HEK293 (cell line): ENCODE results near the gene RGS5.
A peak's percentile ranks its signal among the peaks of the same experiment; 100 is the strongest.

Experiments used
- CTCF ChIA-PET: fragments of 350-600 bp; formaldehyde crosslinking; extraction: SDS; loops from one replicate; lab custom pipeline; 2021; ENCODE audit warnings: antibody characterized with exemption; lab: Yijun Ruan, JAX
- POLR2A ChIA-PET: fragments of 300-600 bp; formaldehyde crosslinking; extraction: SDS; loops from one replicate; lab custom pipeline; 2020; ENCODE audit warnings: antibody characterized with exemption, inconsistent platforms; lab: Yijun Ruan, JAX
- H3K27ac ChIP-seq: fragments of 200-500 bp; sonication (Bioruptor generic); 2 replicates; pipeline ENCODE4 v1.5.1; 2014; ENCODE audit warnings: low read depth, low read length, control low read depth, inconsistent platforms; ENCODE audit errors: extremely low read depth
- H3K36me3 ChIP-seq, 2 experiments: fragments of 200-500 bp in 1 of 2; sonication (Bioruptor generic) in 1 of 2; 1 replicate in 1 of 2; 2 replicates in 1 of 2; pipeline ENCODE4 v1.5.1; 2014 to 2017; ENCODE audit warnings: inconsistent platforms in 2 of 2, low read length in 2 of 2; ENCODE audit not compliant: control insufficient read depth in 2 of 2, insufficient read depth in 1 of 2
- H3K4me1 ChIP-seq: fragments of 200-500 bp; sonication (Bioruptor generic); 2 replicates; pipeline ENCODE4 v1.5.1; 2014; ENCODE audit warnings: mild to moderate bottlenecking, low read length, inconsistent platforms; ENCODE audit not compliant: control insufficient read depth, insufficient read depth
- H3K4me3 ChIP-seq: 2 replicates; pipeline ENCODE4 v1.5.1; 2011; ENCODE audit warnings: low read depth, mild to moderate bottlenecking, control low read depth, low read length, moderate library complexity
- H3K9me3 ChIP-seq: fragments of 200-500 bp; sonication (Bioruptor generic); 2 replicates; pipeline ENCODE4 v1.5.1; 2014; ENCODE audit warnings: low read depth, low read length, inconsistent platforms; ENCODE audit not compliant: control insufficient read depth, insufficient read depth
- CTCF ChIP-seq: fragments of 450-650 bp; formaldehyde crosslinking; IDR thresholded peaks from 2 replicates; pipeline ENCODE4 v1.5.1; 2016; ENCODE audit warnings: missing biosample characterization, missing genetic modification characterization
- HOXA7 ChIP-seq: sonication (generic); formaldehyde crosslinking; IDR thresholded peaks from 2 replicates; pipeline ENCODE4 v1.8.1; 2022; ENCODE audit warnings: missing genetic modification reagents, borderline replicate concordance
- RBAK ChIP-seq: fragments of 450-650 bp; formaldehyde crosslinking; IDR thresholded peaks from 2 replicates; pipeline ENCODE4 v1.5.1; 2016; ENCODE audit warnings: missing biosample characterization, missing genetic modification characterization
- TCF7L2 ChIP-seq: IDR thresholded peaks from 2 replicates; pipeline ENCODE4 v1.6.1; 2011; ENCODE audit warnings: low read depth, mild to moderate bottlenecking, inconsistent platforms, low read length, moderate library complexity, borderline replicate concordance
- ZBTB44 ChIP-seq: fragments of 450-650 bp; IDR thresholded peaks from 2 replicates; pipeline ENCODE4 v1.5.1; 2018; ENCODE audit warnings: missing biosample characterization, mild to moderate bottlenecking, missing genetic modification characterization
- ZIC2 ChIP-seq: fragments of 450-650 bp; formaldehyde crosslinking; IDR thresholded peaks from 2 replicates; pipeline ENCODE4 v1.5.1; 2016; ENCODE audit warnings: missing biosample characterization, missing genetic modification characterization
- ZNF138 ChIP-seq: fragments of 450-650 bp; formaldehyde crosslinking; IDR thresholded peaks from 2 replicates; pipeline ENCODE4 v1.5.1; 2016; ENCODE audit warnings: missing biosample characterization, missing genetic modification characterization, borderline replicate concordance
- ZNF140 ChIP-seq: fragments of 450-650 bp; formaldehyde crosslinking; IDR thresholded peaks from 2 replicates; pipeline ENCODE4 v1.5.1; 2016; ENCODE audit warnings: missing biosample characterization, missing genetic modification characterization
- ZNF2 ChIP-seq: fragments of 450-650 bp; formaldehyde crosslinking; IDR thresholded peaks from 2 replicates; pipeline ENCODE4 v1.5.1; 2016; ENCODE audit warnings: missing biosample characterization, missing genetic modification characterization
- ZNF211 ChIP-seq: fragments of 450-650 bp; formaldehyde crosslinking; IDR thresholded peaks from 2 replicates; pipeline ENCODE4 v1.5.1; 2016; ENCODE audit warnings: low read depth, missing biosample characterization, missing genetic modification characterization
- ZNF335 ChIP-seq: fragments of 450-650 bp; formaldehyde crosslinking; conservative IDR thresholded peaks from 2 replicates; pipeline ENCODE4 v1.5.1; 2016; ENCODE audit warnings: missing biosample characterization, missing genetic modification characterization
- ZNF518A ChIP-seq: fragments of 450-650 bp; formaldehyde crosslinking; conservative IDR thresholded peaks from 2 replicates; pipeline ENCODE4 v1.5.1; 2016; ENCODE audit warnings: low read depth, missing biosample characterization, missing genetic modification characterization
- ZNF548 ChIP-seq: fragments of 450-650 bp; formaldehyde crosslinking; IDR thresholded peaks from 2 replicates; pipeline ENCODE4 v1.5.1; 2016; ENCODE audit warnings: missing biosample characterization, missing genetic modification characterization
- ZNF549 ChIP-seq: fragments of 450-650 bp; IDR thresholded peaks from 2 replicates; pipeline ENCODE4 v1.5.1; 2018; ENCODE audit warnings: missing biosample characterization, missing genetic modification characterization, mild to moderate bottlenecking, inconsistent platforms, moderate library complexity
- ZNF654 ChIP-seq: fragments of 450-650 bp; formaldehyde crosslinking; IDR thresholded peaks from 2 replicates; pipeline ENCODE4 v1.5.1; 2016; ENCODE audit warnings: low read depth, missing biosample characterization, missing genetic modification characterization
- ZNF664 ChIP-seq: fragments of 450-650 bp; formaldehyde crosslinking; IDR thresholded peaks from 2 replicates; pipeline ENCODE4 v1.5.1; 2016; ENCODE audit warnings: missing biosample characterization, missing genetic modification characterization
- ZNF747 ChIP-seq: fragments of 450-650 bp; formaldehyde crosslinking; IDR thresholded peaks from 2 replicates; pipeline ENCODE4 v1.5.1; 2016; ENCODE audit warnings: missing biosample characterization, missing genetic modification characterization
- ZNF791 ChIP-seq: fragments of 450-650 bp; formaldehyde crosslinking; IDR thresholded peaks from 2 replicates; pipeline ENCODE4 v1.5.1; 2016; ENCODE audit warnings: missing biosample characterization, missing genetic modification characterization

The RGS5 gene

GRCh38 chr1:163174524-163175437 lies 27.9 kb downstream of the RGS5 start:
- POLR2A ChIA-PET: no interaction called here
- H3K4me3 ChIP-seq: no peak overlapping the region
- H3K4me1 ChIP-seq: peaks cover 7% of the 10 kb centered on the region; the same call in 1 of the 2 replicates
- CTCF ChIA-PET: interaction anchor here (0.6 to 6.2 kb wide), 32 partner anchors 10 to 338 kb away, joined by 3 to 61 read pairs (median 4); partner anchors contain the start of genes RGS4 and RGS5
- TF ChIP-seq ZNF140 (tag by site-specific recombination) (no peak), ZNF549 (no peak), HOXA7 (no peak), RBAK (tag by site-specific recombination) (no peak), ZNF211 (no peak), ZNF2 (peak; percentile 71; the same call in 1 of the 2 replicates), ZIC2 (no peak), ZNF654 (tag by site-specific recombination) (peak; percentile 81), ZNF791 (tag by site-specific recombination) (no peak), ZNF747 (tag by site-specific recombination) (no peak), ZNF518A (tag by site-specific recombination) (no peak), TCF7L2 (no peak), ZNF548 (tag by site-specific recombination) (no peak), CTCF (tag by site-specific recombination) (peak; percentile 62), ZNF664 (tag by site-specific recombination) (0 out of 2 replicates have a peak, but pooled peaks have one; percentile 11), ZNF138 (tag by site-specific recombination) (no peak), ZNF335 (tag by site-specific recombination) (no peak), ZBTB44 (tag by site-specific recombination) (no peak)
- H3K36me3 ChIP-seq: no peaks in the 10 kb centered on the region
- no peak overlapping the region for H3K27ac ChIP-seq
- H3K9me3 ChIP-seq: no peaks in the 10 kb centered on the region
